Suprapubic skin (tissue), 4 donors: Measurements from ENCODE around the gene TSPAN17. TPM values are rescaled to one million over a fixed set of nuclear protein-coding genes. Genes with fewer than 3 reads are reported as not detected.

Experiments used
- DNase-seq, 2 donors: peaks; one replicate each; pipeline ENCODE4 v3.0.0-alpha.2; 2019; ENCODE audit warnings: low spot score in 2 of 2
- H3K27ac ChIP-seq: fragments of 200-600 bp; sonication (generic); one replicate; pipeline ENCODE4 v1.5.1; 2019
- H3K27me3 ChIP-seq: fragments of 200-600 bp; sonication (generic); one replicate; pipeline ENCODE4 v1.5.1; 2019
- H3K36me3 ChIP-seq: fragments of 200-600 bp; sonication (generic); one replicate; pipeline ENCODE4 v1.5.1; 2019
- H3K4me1 ChIP-seq: fragments of 200-600 bp; sonication (generic); one replicate; pipeline ENCODE4 v1.5.1; 2019
- H3K4me3 ChIP-seq: fragments of 200-600 bp; sonication (generic); one replicate; pipeline ENCODE4 v1.5.1; 2019; ENCODE audit warnings: mild to moderate bottlenecking
- H3K9me3 ChIP-seq: fragments of 200-600 bp; sonication (generic); one replicate; pipeline ENCODE4 v1.5.1; 2019
- EP300 ChIP-seq: sonication (generic); formaldehyde crosslinking; IDR thresholded peaks from one replicate; pipeline ENCODE4 v1.6.1; 2017; ENCODE audit warnings: antibody characterized with exemption
- POLR2A ChIP-seq, 2 donors: fragments of 450-650 bp; IDR thresholded peaks; one replicate each; pipeline ENCODE4 v1.6.1; 2017; ENCODE audit warnings: antibody characterized with exemption in 2 of 2, mild to moderate bottlenecking in 2 of 2, moderate library complexity in 2 of 2
- POLR2AphosphoS5 ChIP-seq, 3 donors: sonication (generic); formaldehyde crosslinking; IDR thresholded peaks; one replicate each; pipeline ENCODE4 v1.6.1; 2017; ENCODE audit warnings: antibody characterized with exemption in 3 of 3
- WGBS: methylation state at CpG from one replicate; pipeline ENCODE4 v1.1.5; 2018; 5-methylcytosine and 5-hydroxymethylcytosine counted together
- total RNA-seq, 4 donors: library from RNA; depleted of rRNA; stranded (reverse); fragments of >200 nt; gene quantifications; one replicate each; pipeline ENCODE4 v1.1.0, GENCODE V29; 2016
- TF ChIP-seq, protein P1 (sequence below), 2 donors: fragments of 200-600 bp in 1 of 2; fragments of 450-650 bp in 1 of 2; sonication (generic) in 1 of 2; IDR thresholded peaks; one replicate each; pipeline ENCODE4 v1.5.1; 2016 to 2019; ENCODE audit warnings: antibody characterized with exemption in 2 of 2, mild to moderate bottlenecking in 1 of 2, moderate library complexity in 1 of 2

TSPAN17 gene
- total RNA-seq, 4 donors from 2014 or later, result 14.6 to 22.3 (median 17.7) TPM

GRCh38 chr5:176611435-176611834 lies 35.8 kb upstream of the TSPAN17 start:
- no peak overlapping the region for H3K4me3 ChIP-seq
- H3K27me3 ChIP-seq, result peaks cover 49% of the 10 kb centered on the region
- H3K27ac ChIP-seq, result no peak overlapping the region
- no peaks in the 10 kb centered on the region for H3K36me3 ChIP-seq
- H3K4me1 ChIP-seq, result peaks cover 17% of the 10 kb centered on the region
- 12% methylated on average over 10 of the region's 10 CpGs for WGBS
- H3K9me3 ChIP-seq, result no peaks in the 10 kb centered on the region
- TF ChIP-seq, protein P1, sequence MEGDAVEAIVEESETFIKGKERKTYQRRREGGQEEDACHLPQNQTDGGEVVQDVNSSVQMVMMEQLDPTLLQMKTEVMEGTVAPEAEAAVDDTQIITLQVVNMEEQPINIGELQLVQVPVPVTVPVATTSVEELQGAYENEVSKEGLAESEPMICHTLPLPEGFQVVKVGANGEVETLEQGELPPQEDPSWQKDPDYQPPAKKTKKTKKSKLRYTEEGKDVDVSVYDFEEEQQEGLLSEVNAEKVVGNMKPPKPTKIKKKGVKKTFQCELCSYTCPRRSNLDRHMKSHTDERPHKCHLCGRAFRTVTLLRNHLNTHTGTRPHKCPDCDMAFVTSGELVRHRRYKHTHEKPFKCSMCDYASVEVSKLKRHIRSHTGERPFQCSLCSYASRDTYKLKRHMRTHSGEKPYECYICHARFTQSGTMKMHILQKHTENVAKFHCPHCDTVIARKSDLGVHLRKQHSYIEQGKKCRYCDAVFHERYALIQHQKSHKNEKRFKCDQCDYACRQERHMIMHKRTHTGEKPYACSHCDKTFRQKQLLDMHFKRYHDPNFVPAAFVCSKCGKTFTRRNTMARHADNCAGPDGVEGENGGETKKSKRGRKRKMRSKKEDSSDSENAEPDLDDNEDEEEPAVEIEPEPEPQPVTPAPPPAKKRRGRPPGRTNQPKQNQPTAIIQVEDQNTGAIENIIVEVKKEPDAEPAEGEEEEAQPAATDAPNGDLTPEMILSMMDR (IDR thresholded peaks at IDR 0.05), result no peak
- TF ChIP-seq POLR2A (IDR thresholded peaks at IDR 0.05), result no peak
- DNase-seq, result no peak

DNA sequence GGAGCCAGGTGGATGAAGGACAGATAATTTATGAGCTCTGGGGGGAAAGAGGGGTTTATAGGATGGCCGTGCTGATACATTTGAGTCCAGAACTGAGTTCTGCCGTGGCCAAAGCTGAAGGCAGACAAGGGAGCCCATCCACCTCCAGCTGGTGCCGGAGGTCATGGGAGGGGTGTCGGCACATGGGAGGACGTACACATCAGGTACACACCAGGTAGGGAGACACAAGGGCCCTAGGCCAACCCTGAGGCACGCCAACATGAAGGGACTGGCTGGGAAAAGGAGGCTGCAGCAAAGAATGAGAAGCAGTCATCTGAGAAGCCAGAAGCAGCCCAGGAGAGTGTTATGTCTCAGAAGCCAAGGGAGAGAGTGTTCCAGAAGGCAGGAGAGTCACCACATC lies 35.3 kb upstream of the TSPAN17 start:
- TF ChIP-seq, protein P1 (IDR thresholded peaks at IDR 0.05), result no peak
- no peak for TF ChIP-seq POLR2A (IDR thresholded peaks at IDR 0.05)
- TF ChIP-seq EP300, result no peak
- TF ChIP-seq POLR2AphosphoS5 (IDR thresholded peaks at IDR 0.05), result no peak

GRCh38 chr5:176612855-176613254 lies 34.4 kb upstream of the TSPAN17 start:
- 78% methylated on average over 2 of the region's 2 CpGs for WGBS
- H3K27ac ChIP-seq, result no peak overlapping the region
- H3K4me1 ChIP-seq, result peaks cover 17% of the 10 kb centered on the region
- DNase-seq, result no peak
- H3K27me3 ChIP-seq, result peaks cover 61% of the 10 kb centered on the region
- TF ChIP-seq, protein P1 (IDR thresholded peaks at IDR 0.05), result no peak
- TF ChIP-seq POLR2AphosphoS5 (IDR thresholded peaks at IDR 0.05) (no peak), POLR2A (IDR thresholded peaks at IDR 0.05) (no peak)
- H3K4me3 ChIP-seq, result no peak overlapping the region
- no peaks in the 10 kb centered on the region for H3K36me3 ChIP-seq
- H3K9me3 ChIP-seq, result no peaks in the 10 kb centered on the region

More for the DNA sequence above, 35.3 kb upstream of the TSPAN17 start:
- H3K36me3 ChIP-seq, result no peaks in the 10 kb centered on the region
- H3K27ac ChIP-seq, result no peak overlapping the region
- H3K4me3 ChIP-seq, result no peak overlapping the region
- H3K27me3 ChIP-seq, result peaks cover 54% of the 10 kb centered on the region
- no peaks in the 10 kb centered on the region for H3K9me3 ChIP-seq
- DNase-seq, result no peak
- WGBS, result 80% methylated on average over 6 of the region's 6 CpGs
- H3K4me1 ChIP-seq, result peaks cover 17% of the 10 kb centered on the region

DNA sequence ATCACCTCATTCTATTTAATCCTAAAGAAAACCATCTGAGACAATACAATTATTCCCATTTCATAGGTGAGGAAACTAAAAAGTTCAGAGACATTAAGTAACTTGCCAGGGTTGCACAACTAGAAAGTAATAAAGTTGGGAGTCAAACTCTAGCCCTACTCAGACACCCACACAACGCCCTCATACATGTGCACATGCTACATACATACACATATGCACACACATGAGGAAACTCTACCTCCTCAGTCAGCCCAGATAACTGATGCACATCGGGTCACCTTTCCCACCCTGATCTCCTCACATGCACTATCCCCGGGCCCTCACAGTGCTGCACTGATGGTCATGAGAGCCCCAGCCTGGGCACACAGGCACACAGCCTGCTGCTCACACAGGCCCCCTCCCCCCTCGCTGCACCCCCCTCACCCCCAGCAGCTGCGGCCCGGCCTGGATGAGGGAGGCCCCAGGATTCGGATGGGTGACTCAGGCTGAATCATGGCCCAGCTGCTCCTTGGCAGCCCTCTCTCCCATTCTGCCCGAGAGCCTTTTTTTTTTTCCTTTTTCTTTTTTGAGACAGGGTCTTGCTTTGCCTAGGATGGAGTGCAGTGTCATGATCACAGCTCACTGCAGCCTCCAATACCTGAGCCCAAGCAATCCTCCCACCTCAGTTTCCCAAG lies 32.3 kb upstream of the TSPAN17 start:
- WGBS, result 49% methylated on average over 8 of the region's 8 CpGs
- Histone ChIP-seq H3K4me3 (no peak overlapping the region), H3K4me1 (peaks cover 20% of the 10 kb centered on the region), H3K9me3 (no peaks in the 10 kb centered on the region), H3K27ac (no peak overlapping the region), H3K36me3 (no peaks in the 10 kb centered on the region), H3K27me3 (peaks cover 68% of the 10 kb centered on the region)
- TF ChIP-seq, protein P1 (IDR thresholded peaks at IDR 0.05), result no peak
- TF ChIP-seq POLR2A (IDR thresholded peaks at IDR 0.05), result no peak
- TF ChIP-seq EP300, result no peak
- no peak for TF ChIP-seq POLR2AphosphoS5 (IDR thresholded peaks at IDR 0.05)
- DNase-seq, result no peak

- Histone ChIP-seq H3K36me3 (no peaks in the 10 kb centered on the region), H3K4me3 (no peak overlapping the region), H3K4me1 (peaks cover 19% of the 10 kb centered on the region), H3K27me3 (peaks cover 76% of the 10 kb centered on the region), H3K27ac (no peak overlapping the region), H3K9me3 (no peaks in the 10 kb centered on the region)
- TF ChIP-seq POLR2A (IDR thresholded peaks at IDR 0.05) (no peak), POLR2AphosphoS5 (IDR thresholded peaks at IDR 0.05) (no peak), EP300 (no peak)
- TF ChIP-seq, protein P1 (IDR thresholded peaks at IDR 0.05), result no peak
- 77% methylated on average over 7 of the region's 7 CpGs for whole genome bisulfite sequencing
- no peak for DNase-seq
Observed at GRCh38 chr5:176616511-176616910, 30.8 kb upstream of the TSPAN17 start.
